T1000 (cell line): Measurements from ENCODE around the gene CDKL5.
"Not testable (repeated sequence)": the region's sequence is repeated elsewhere in the genome, so short reads cannot be mapped to it uniquely, and the experiment has no call there.

ENCODE experiments used
- DNase-seq: peaks from one replicate; lab custom pipeline; 2025; ENCODE audit warnings: mixed read lengths; lab: John Stamatoyannopoulos, UW

CDKL5 gene

GRCh38 chrX:18575744-18576143 lies 150.3 kb downstream of the CDKL5 start:
- no peak for DNase-seq

- DNase-seq, result no peak
These were observed 152.0 kb downstream of the CDKL5 start for GRCh38 chrX:18577400-18577799.

DNA sequence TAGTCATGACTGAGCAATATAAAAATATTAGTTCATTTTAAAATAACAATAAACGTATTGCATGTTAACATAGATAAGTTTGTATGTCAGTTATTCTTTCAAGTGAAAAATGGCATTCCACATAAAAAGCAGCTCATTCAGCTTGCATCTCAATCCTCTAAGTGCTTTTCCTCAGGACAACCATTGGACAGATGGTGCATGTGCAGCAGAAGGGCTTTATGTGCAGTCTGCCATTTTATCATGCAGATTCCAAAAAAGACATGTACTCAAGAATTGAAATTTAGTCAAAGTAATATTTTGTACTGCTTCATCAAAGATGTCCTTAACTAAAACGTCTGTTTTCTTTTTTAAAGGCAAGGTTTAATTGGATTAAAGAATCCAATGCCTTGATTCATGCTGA lies 153.1 kb downstream of the CDKL5 start:
- DNase-seq, result no peak

DNA sequence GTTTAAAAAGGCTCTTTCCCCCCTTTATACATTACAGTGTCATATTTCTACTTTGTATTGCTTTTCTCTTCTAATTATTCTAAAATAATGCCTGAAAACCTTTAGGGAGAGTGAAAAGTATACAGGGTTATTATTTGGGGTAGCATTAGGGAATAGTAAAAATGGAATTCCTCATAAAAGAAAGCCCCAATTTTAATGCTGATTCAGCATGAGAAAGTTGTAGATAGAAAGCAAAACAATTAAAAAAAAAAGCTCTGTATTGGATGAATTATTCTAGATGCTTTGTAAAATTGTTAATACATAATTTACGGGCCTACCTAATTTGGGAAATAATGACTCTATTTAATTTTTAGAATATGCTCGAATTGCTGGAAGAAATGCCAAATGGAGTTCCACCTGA lies 154.1 kb downstream of the CDKL5 start:
- no peak for DNase-seq

DNA sequence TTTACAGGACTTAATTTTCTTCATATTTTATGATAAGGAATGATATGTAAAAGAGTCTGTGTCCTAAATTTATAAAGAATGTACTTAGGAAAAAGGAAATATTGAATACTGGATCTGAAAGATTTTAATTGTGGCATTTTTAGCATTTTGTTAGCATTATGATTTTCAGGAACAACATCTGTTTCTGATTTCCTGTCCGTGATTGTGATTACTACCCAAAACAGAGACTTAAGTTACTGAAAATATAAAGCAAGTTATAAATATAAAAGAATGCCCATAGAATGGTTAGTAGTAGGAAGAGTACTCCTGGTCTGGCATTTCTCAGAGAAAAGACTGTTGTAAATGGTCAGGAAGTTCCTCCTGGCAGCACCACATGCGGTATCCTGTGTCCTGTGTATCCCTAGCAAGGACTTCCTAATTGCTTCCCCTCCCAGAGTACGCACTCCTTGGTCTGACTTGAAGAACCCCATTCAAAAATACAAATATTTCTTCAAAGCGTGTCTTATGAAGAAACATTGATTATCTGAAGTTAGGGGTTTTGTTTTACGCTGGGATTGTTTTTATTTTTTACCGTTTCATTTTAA lies 157.6 kb downstream of the CDKL5 start:
- DNase-seq, result no peak

GRCh38 chrX:18589292-18589691 lies 163.9 kb downstream of the CDKL5 start:
- not testable (repeated sequence) for DNase-seq

GRCh38 chrX:18591834-18592233 lies 166.4 kb downstream of the CDKL5 start:
- DNase-seq, result no peak

GRCh38 chrX:18594079-18594478 lies 168.7 kb downstream of the CDKL5 start:
- no peak for DNase-seq

DNA sequence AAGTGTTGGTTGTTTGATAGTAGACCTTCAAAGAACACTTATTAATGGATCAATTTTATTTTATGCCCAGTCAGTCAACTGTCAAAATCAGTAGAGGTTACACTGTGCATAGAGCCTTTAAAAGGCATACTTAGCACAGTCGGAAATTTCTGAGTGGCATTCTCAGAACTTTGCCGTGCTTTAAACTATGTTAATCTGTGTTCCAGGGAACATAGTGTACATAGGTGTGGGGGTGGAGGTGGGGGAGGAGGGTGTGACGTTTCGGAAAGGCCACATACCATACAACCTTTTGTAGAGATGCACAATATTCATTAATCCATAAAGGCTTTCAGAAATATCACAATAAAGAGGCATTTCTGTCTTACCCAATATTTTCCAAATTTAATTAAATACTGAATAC lies 170.7 kb downstream of the CDKL5 start:
- DNase-seq, result no peak

- DNase-seq, result no peak
These were observed 173.0 kb downstream of the CDKL5 start for GRCh38 chrX:18598413-18598812.

GRCh38 chrX:18607966-18608365 lies 182.6 kb downstream of the CDKL5 start:
- DNase-seq, result no peak

DNA sequence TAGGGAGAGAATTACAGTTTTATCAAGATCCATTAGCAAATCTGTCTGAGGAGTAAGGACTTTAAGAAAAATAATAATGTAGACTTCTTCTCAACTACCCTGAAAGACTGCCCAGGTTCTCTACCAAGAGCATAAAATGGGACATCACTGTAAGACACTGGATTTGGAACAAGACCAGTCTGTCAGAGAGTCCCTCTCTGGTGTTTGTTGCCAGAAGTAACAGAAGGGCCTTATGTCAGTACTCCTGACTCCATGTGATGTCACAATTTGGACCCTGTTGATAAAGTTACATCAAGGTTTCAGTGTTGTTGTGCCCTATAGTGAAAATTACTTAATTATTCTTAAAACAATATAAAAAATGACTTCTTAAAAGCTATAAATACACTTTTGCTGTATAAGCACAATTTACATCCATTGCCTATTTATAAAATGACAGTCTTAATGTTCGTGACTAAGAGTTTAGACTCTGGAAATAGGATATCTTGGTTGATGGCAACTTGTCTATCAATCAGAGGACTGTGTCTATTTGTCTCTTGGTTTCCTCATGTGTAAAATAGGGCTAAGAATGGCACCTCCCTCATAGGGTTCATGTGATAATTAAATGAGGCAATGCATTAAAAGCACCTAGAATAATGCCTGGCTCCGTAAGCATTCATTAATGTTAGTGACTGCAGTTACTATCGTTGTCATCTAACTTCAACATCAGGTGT lies 188.7 kb downstream of the CDKL5 start:
- DNase-seq, result no peak

GRCh38 chrX:18616688-18617406 lies 191.4 kb downstream of the CDKL5 start:
- no peak for DNase-seq

DNA sequence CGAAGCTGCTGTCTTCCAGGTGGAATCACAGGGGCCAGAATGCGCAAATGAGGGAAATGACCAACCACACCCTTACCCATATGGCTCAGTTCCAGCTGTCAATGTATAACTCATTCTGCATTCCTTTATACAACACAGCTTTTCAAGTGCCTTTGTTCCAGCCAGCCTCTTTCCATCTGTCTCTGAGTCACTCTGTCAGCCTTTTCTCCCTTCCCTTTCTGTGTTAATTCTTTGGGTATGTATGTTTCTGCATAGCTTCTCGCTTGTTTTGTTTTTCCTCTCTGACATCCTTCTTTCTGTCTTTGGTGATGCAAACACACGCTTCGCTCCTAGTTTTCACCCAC lies 192.0 kb downstream of the CDKL5 start:
- no peak for DNase-seq

DNA sequence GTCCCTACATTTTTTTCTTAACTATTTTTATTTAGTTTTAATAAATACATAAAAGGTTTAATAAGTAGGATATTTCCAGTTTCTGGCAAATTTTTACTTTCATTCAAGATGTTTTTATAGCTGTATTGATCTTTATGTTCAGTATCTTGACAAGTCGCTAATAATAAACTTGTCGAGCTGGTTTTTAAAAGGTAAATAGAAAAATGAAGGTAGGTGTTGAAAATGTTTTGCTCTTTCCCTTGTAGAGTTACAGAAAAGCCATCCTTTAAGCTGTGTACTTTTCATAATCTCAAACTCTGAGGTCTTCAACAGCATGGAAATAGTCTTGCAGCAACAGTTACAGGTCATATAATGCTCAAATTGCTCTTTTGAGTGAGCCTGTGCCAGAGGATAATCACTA lies 193.9 kb downstream of the CDKL5 start:
- no peak for DNase-seq

DNA sequence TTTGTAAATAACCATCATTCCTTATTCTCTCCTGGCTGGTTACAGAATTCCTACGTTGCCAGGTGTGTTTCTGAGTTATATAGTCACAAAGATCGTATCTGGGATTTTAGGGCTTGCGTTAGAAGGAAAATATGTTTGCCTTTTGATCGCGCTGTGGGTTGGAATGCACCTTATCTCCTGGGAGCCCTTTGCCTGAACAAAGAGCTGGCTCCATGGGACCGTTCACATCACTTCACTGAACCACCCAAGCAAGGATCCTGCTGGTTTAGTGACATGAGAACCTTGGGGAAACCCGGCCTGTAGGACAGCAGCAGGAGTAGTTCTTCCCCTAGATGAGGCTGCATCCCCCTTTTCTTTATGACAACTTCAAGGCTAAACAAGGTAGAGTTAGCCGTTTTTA lies 194.9 kb downstream of the CDKL5 start:
- no peak for DNase-seq

DNA sequence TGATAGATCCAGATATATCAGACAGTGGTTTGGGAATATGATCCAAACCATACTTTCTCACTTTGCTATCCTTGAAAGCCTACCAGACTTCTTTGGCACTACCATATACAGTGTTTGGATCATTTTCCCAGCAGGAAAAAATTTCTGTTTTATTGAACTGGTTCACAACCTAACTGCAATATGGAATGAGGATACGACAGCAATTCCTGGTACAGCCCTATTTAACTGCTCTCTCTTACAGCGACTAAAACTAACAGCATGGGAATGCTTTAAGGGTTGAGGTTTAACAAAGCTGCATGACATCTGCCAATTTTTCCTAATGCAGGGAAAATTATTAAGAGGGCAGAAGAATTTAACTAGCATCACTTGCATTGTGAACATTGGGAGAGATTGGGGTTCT lies 199.2 kb downstream of the CDKL5 start:
- DNase-seq, result no peak

GRCh38 chrX:18630934-18631333 lies 205.5 kb downstream of the CDKL5 start:
- no peak for DNase-seq

- no peak for DNase-seq
These were observed 213.0 kb downstream of the CDKL5 start for GRCh38 chrX:18638398-18638797.

DNA sequence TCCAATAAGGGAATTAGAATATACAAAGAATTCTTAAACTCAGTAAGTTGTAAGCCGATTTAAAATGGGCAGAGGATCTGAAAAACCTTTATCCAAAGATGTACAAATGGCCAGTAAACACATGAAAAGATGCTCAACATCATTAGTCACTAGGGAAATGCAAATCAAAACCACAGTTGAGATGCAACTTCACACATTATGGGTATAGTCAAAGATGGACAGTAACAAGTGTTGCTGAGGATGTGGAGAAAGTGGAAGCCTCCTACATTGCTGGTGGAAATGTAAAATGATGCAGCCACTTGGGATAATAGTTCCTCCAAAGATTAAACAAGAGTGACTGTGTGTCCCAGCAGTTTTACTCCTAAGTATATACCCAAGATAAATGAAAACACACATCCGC lies 213.9 kb downstream of the CDKL5 start:
- DNase-seq, result no peak

GRCh38 chrX:18640686-18641085 lies 215.3 kb downstream of the CDKL5 start:
- DNase-seq, result no peak

GRCh38 chrX:18643243-18643642 lies 217.8 kb downstream of the CDKL5 start:
- no peak for DNase-seq

GRCh38 chrX:18643853-18644252 lies 218.4 kb downstream of the CDKL5 start:
- DNase-seq, result no peak

GRCh38 chrX:18647621-18648020 lies 222.2 kb downstream of the CDKL5 start:
- DNase-seq, result no peak
